ENCODE data around the gene CSNK1G2. TPM values are rescaled to one million over a fixed set of nuclear protein-coding genes. Genes with fewer than 3 reads are reported as not detected.

CSNK1G2 gene
- total and polyA plus RNA-seq, 8 donors: 30.2 to 210 (median 65.3) TPM

DNA sequence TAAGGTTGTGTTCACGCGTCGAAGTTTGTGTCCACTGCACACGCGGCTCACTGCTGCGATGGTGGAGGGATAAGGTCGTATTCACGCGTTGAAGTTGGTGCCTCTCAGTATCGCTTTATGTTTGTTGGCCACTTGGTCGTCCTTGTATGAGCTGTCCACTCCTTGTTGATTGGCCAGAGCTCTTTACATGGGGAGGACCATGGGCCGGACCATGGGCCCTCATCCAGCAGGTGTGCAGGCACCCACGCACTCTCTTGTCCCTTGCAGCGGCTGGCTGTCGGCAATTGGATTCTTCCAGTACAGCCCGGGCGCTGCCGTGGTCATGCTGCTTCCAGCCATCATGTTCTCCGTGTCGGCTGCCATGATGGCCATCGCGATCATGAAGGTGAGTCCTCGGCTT, 18.2 kb upstream of the CSNK1G2 start:
- intact Hi-C loops (cut with DNase I; ENCODE audit: low total_unique reads): no loop called here
- WGBS, 5 donors: 93 to 96% (median 94%) methylated on average over 23 of the region's 23 CpGs
- H3K36me3 ChIP-seq: peaks cover 60 to 81% (median 80%) of the 10 kb centered on the region in 4 donors
- no peaks in the 10 kb centered on the region for H3K27me3 ChIP-seq
- TF ChIP-seq POLR2AphosphoS5 (IDR thresholded peaks at IDR 0.05) (no peak), POLR2A (IDR thresholded peaks at IDR 0.05) (no peak), EP300 (IDR thresholded peaks at IDR 0.05) (no peak)
- TF ChIP-seq, protein P1, sequence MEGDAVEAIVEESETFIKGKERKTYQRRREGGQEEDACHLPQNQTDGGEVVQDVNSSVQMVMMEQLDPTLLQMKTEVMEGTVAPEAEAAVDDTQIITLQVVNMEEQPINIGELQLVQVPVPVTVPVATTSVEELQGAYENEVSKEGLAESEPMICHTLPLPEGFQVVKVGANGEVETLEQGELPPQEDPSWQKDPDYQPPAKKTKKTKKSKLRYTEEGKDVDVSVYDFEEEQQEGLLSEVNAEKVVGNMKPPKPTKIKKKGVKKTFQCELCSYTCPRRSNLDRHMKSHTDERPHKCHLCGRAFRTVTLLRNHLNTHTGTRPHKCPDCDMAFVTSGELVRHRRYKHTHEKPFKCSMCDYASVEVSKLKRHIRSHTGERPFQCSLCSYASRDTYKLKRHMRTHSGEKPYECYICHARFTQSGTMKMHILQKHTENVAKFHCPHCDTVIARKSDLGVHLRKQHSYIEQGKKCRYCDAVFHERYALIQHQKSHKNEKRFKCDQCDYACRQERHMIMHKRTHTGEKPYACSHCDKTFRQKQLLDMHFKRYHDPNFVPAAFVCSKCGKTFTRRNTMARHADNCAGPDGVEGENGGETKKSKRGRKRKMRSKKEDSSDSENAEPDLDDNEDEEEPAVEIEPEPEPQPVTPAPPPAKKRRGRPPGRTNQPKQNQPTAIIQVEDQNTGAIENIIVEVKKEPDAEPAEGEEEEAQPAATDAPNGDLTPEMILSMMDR (IDR thresholded peaks at IDR 0.05): no peak
- no peaks in the 10 kb centered on the region for H3K9me3 ChIP-seq
- no peak overlapping the region for H3K4me3 ChIP-seq
- no peak overlapping the region for H3K27ac ChIP-seq
- no peak for DNase-seq
- H3K4me1 ChIP-seq: no peaks in the 10 kb centered on the region

DNA sequence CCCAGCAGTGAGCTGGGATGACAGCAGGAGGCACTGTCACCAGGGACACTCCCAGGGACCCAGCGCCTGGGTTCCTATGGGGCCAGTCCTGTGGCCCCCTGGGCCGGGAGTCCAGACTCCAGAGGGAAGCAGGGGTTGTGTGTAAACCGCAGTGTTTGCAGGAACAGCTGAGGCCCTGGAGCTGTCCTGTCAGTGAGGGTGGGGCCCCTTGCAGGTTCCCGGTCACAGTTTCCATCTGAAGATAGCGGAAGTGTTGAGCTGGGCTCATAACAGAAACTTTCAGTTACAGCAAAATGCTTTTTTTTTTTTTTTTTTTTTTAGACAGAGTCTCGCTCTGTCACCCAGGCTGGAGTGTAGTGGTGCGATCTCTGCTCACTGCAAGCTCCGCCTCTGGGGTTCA, 17.7 kb upstream of the CSNK1G2 start:
- Histone ChIP-seq H3K4me1 (no peaks in the 10 kb centered on the region), H3K27me3 (no peaks in the 10 kb centered on the region), H3K4me3 (no peak overlapping the region), H3K36me3 (peaks cover 55 to 76% (median 75%) of the 10 kb centered on the region in 4 donors), H3K9me3 (no peaks in the 10 kb centered on the region), H3K27ac (no peak overlapping the region)
- no peak for TF ChIP-seq EP300 (IDR thresholded peaks at IDR 0.05)
- TF ChIP-seq, protein P1 (IDR thresholded peaks at IDR 0.05): no peak
- 82 to 93% (median 83%) methylated on average over 7 to 8 of the region's 8 CpGs for WGBS, 5 donors
- intact Hi-C loops (cut with DNase I; ENCODE audit: low total_unique reads): no loop called here
- no peak for DNase-seq

DNA sequence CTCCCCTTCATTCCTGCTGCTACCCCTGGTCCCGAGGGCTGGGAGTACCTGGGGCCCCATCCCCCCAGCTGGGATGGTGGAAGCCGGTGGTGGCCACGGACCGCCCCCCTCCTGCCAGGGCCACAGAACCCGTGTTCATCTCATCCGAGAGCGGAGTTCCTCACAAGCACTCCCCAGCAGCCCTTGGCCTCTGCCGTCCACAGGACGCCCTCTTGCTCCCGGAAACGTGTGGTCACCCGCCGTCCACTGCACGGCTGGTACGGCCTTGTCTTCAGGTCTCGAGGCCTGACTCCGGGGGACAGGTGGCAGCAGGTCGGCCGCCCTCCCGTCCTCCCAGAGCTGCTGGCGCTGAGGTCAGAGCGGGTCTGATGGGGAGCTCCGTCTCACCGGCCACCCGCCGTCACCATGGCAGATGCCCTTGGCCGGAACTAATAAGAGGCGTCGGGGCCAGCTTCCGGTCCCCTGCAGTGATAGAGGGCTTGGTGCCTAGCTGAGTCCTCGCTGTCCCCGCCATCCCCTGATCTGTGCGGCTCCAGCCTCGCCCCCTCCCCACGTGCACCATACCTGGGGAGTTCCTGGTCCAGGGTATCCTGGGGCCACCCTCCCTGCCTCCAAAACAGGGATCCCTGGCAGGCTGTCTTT, 16.5 kb upstream of the CSNK1G2 start:
- Histone ChIP-seq H3K4me3 (no peak overlapping the region), H3K9me3 (no peaks in the 10 kb centered on the region), H3K36me3 (peaks cover 47 to 65% (median 64%) of the 10 kb centered on the region in 4 donors), H3K27ac (no peak overlapping the region), H3K4me1 (peaks cover 4 to 7% (median 7%) of the 10 kb centered on the region in 4 donors), H3K27me3 (no peaks in the 10 kb centered on the region)
- TF ChIP-seq EP300 (IDR thresholded peaks at IDR 0.05) (no peak), POLR2A (IDR thresholded peaks at IDR 0.05) (no peak), POLR2AphosphoS5 (IDR thresholded peaks at IDR 0.05) (no peak)
- TF ChIP-seq, protein P1 (IDR thresholded peaks at IDR 0.05): no peak
- intact Hi-C loops (cut with DNase I; ENCODE audit: low total_unique reads): no loop called here
- 85 to 94% (median 93%) methylated on average over 10 to 35 of the region's 35 CpGs for WGBS, 5 donors
- DNase-seq: no peak

DNA sequence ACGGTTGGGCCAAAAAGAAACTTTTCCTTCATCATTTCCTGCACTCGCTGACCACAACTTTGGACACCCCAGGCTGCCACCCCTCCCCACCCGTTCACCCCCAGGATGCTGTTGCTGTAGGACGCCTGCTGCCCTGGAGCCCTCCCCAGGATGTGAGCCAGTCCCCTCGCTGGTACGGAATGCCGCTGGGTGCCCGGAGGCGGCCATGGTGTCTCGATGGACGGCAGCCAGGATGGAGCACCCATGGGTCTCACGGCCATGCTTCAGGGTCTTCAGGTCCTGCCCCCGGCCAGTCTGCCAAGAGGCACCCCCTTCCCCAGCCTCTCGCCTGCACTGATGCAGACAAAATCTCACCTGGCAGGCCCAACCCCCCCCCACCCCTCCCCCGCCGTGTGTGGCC, 15.4 kb upstream of the CSNK1G2 start:
- 88 to 91% (median 88%) methylated on average over 16 of the region's 16 CpGs for WGBS, 5 donors
- intact Hi-C loops (cut with DNase I; ENCODE audit: low total_unique reads): no loop called here
- Histone ChIP-seq H3K9me3 (no peaks in the 10 kb centered on the region), H3K4me1 (peaks cover 11 to 17% (median 15%) of the 10 kb centered on the region in 4 donors), H3K27me3 (peaks cover 0 to 4% (median 0%) of the 10 kb centered on the region in 3 donors), H3K4me3 (no peak overlapping the region), H3K36me3 (peaks cover 37 to 54% (median 53%) of the 10 kb centered on the region in 4 donors), H3K27ac (no peak overlapping the region)
- DNase-seq: no peak
- no peak for TF ChIP-seq POLR2A (IDR thresholded peaks at IDR 0.05)
- no peak for TF ChIP-seq EP300 (IDR thresholded peaks at IDR 0.05)
- TF ChIP-seq, protein P1 (IDR thresholded peaks at IDR 0.05): no peak
- TF ChIP-seq POLR2AphosphoS5 (IDR thresholded peaks at IDR 0.05): no peak
